Upper lobe of left lung (tissue), 6 donors: ENCODE results near the gene PRDX3. TPM values are rescaled to one million over a fixed set of nuclear protein-coding genes. Genes with fewer than 3 reads are reported as not detected.

ENCODE experiments used
- small RNA-seq, 4 donors: library from RNA; depleted of rRNA; stranded (forward); fragments of <200 nt; gene quantifications; one replicate each; pipeline ENCODE3, GENCODE V24; 2016
- total RNA-seq, 6 donors: library from RNA; depleted of rRNA in 4 of 6; stranded (reverse); fragments of >200 nt in 4 of 6; gene quantifications; one replicate each; pipeline versions ENCODE4 v1.1.0 to v1.2.1, GENCODE V29; 2016 to 2021
- donor health status: DM: no; HTN: no; CAD: no; lungs with moderate emphysema.
- donor health status: DM: no; HTN: yes; CAD: no; lungs with severe emphysema.

The PRDX3 gene
- total RNA-seq, 6 donors from 2014 or later, result 29.9 to 104 (median 85.1) TPM

Small RNA genes within 50 kb of the gene (small RNA-seq; reads per million reads assigned to genes)
- 0 reads per million in 4 donors for gene RN7SL749P

Other genes starting within 250 kb of the PRDX3 start
- gene NANOS1, start 149.1 kb downstream of the PRDX3 start, total RNA-seq, result 1 to 10 TPM in 3 of 6 donors, under 1 TPM in 1, not detected in 2; 0.69 to 3.0 (median 1.9) TPM
- gene EIF3A, start 98.0 kb downstream of the PRDX3 start, total RNA-seq, result 100 to 1,000 TPM in 4 of 6 donors, 10 to 100 TPM in 2; 90.2 to 138 (median 107) TPM
- 10 to 100 TPM; 17.8 to 53.5 (median 29.9) TPM for gene DENND10, start 74.7 kb downstream of the PRDX3 start, total RNA-seq
- 10 to 100 TPM in 5 of 6 donors, 1 to 10 TPM in 1; 4.4 to 47.1 (median 19.0) TPM for gene SFXN4, start 13.1 kb downstream of the PRDX3 start, total RNA-seq
- 10 to 100 TPM; 38.6 to 80.9 (median 61.1) TPM for gene GRK5, start 28.8 kb upstream of the PRDX3 start, total RNA-seq